Tibial nerve (tissue), 4 donors: ENCODE results near the gene SOCS6.

ENCODE experiments used
- EP300 ChIP-seq, 2 donors: sonication (generic); formaldehyde crosslinking; IDR thresholded peaks; one replicate each; pipeline ENCODE4 v1.6.1; 2017; ENCODE audit warnings: antibody characterized with exemption in 2 of 2, mild to moderate bottlenecking in 1 of 2
- POLR2A ChIP-seq, 2 donors: fragments of 450-650 bp; IDR thresholded peaks; one replicate each; pipeline ENCODE4 v1.6.1; 2017; ENCODE audit warnings: antibody characterized with exemption in 2 of 2, mild to moderate bottlenecking in 2 of 2, moderate library complexity in 2 of 2
- TF ChIP-seq, protein P1 (sequence below), 5 experiments: fragments of 200-600 bp in 3 of 5; fragments of 450-650 bp in 2 of 5; sonication (generic) in 3 of 5; IDR thresholded peaks; one replicate each; pipeline ENCODE4 v1.5.1; 2016 to 2019; ENCODE audit warnings: antibody characterized with exemption in 5 of 5, mild to moderate bottlenecking in 3 of 5, moderate library complexity in 2 of 5

DNA sequence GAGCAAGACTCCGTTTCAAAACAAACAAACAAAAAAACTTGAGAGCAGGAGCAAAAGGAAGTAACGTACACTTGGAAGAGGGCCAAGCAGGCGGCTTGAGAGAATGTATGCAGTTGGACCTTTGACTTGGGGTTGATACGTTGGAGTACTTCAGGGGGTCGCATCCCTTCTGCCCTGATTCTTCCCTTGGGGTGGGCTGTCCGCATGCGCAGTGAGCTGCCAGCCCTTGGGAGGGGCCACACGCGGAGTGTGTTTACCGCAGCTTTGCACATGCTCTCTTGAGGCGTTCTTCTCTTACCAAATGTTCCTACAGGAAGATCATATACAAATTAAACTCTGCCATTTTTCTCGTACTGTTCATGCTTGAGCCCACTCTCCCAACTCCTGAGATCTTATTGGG, 38.1 kb upstream of the SOCS6 start:
- TF ChIP-seq POLR2A (IDR thresholded peaks at IDR 0.05) (no peak), EP300 (IDR thresholded peaks at IDR 0.05) (no peak)
- TF ChIP-seq, protein P1, sequence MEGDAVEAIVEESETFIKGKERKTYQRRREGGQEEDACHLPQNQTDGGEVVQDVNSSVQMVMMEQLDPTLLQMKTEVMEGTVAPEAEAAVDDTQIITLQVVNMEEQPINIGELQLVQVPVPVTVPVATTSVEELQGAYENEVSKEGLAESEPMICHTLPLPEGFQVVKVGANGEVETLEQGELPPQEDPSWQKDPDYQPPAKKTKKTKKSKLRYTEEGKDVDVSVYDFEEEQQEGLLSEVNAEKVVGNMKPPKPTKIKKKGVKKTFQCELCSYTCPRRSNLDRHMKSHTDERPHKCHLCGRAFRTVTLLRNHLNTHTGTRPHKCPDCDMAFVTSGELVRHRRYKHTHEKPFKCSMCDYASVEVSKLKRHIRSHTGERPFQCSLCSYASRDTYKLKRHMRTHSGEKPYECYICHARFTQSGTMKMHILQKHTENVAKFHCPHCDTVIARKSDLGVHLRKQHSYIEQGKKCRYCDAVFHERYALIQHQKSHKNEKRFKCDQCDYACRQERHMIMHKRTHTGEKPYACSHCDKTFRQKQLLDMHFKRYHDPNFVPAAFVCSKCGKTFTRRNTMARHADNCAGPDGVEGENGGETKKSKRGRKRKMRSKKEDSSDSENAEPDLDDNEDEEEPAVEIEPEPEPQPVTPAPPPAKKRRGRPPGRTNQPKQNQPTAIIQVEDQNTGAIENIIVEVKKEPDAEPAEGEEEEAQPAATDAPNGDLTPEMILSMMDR (IDR thresholded peaks at IDR 0.05), result no peak
